Right forelimb (tissue), 1 donor: Measurements from ENCODE around the gene GSG1L.

Source experiments
- DNase-seq: peaks from one replicate; pipeline ENCODE4 v3.0.0-alpha.2; 2018

The GSG1L gene

DNA sequence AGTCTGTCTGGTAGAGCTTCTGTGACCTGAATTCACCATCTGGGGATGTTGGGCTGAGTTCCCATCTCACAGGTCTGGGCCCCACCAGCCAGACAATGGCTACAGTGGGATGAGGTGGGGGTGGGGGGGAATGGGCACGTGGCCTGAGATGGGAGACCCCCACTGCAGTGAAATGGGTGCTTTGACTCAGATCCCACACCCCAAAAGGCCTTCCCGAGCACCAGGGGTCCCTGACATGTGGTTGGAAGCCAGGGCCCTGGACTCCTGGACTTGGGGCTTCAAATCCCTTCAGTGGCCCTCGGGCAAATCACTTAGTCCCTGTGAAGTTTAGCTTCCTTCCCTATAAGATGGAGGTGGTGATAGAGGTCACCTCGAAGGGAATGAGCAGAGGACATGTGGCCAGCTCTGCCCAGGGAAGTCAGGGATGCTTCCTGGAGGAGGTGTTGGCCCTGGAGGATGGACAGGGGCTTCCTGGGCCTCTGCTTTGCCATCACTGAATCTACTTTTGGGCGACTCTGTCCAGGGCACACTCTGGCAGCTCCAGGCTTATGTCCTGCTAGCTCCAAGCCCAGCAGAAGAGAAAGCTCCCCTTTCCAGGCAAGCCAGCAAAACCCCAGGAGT, 295.4 kb downstream of the GSG1L start:
- DNase-seq: no peak

DNA sequence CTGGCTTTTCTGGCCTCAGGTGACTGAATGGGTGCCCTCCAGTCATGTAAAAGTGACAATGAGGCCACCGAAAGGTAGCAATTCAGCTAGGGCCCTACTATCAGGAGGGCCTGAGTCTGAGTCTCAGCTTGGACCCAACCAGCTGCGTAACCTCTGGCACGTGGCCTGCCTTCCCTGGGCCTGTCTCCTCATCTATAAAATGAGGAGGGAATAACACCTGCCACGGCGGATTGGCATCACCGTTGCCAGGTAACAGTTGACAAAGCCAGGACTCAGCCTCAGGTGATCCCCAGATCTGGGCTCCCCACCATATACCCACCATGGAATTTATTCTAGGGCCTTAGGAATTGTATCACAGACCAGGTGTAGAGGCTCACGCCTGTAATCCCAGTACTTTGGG, 296.4 kb downstream of the GSG1L start:
- DNase-seq: no peak

DNA sequence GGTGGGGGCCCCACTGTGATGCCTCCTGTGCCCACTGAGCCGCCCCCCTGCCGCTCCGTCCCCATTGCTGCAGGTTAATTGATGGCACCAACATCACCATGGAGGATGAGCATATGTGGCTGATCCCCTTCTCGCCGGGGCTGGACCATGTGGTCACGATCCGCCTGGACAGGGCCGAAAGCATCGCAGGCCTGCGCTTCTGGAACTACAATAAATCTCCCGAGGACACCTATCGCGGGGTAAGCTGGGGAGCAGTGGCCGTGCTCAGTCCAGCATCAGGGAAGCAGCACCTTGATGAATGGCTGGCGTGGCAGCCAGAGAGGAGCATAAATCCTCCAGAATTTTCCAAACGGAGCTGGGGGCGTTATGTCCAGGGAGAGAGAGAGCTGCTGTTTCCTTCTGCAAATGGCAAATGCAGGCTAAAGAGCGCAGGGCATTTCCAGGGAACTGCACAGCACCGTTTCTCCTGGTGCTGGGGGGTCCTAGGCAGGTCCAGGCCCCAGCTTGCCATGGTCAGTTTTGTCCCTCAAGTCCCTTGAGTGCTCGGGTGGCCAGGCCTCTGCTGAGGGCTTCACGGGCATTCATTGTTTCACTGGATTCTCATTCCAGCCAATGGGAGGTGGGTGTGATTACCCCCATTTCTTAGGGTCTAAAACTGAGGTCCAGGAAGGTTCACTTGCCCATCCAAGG, 297.1 kb downstream of the GSG1L start:
- no peak for DNase-seq

DNA sequence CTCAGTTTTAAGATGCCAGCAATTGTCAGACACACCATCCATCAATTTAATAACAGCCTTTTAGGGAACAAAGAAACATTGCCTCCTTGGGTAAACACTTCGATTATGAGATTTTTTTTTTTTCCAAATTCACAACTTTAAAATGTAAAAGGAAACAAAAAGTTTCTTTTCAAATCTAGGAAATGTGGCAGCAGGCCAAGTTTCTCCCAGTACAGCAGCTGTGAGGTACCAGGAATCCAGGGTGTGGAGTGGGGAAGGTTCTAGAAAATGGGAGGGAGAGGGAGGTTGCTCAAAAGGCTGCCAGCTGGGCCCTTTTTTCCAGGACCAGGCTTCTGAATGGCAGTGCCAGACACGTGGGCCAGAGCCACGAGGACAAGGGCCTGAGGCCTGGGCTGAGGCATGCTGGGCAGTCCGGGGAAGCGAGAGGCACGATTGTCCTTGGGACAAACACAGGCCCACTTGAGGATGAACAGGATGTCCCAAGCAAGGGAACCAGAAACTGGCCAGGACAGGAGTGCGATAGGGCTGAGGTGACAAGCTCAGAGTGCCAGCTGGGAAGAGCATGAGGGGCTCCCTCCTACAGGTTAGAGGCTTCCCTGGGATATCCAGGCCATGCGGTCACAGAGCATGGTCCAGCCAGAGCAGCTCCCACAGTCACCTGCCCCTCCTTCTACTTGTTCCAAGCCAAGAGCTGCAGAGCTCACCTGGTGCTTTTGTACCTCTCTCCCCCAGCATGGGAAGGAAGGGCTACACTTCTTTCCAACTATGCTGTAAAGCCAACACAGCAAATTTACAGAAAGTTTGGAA, 298.4 kb downstream of the GSG1L start:
- DNase-seq: no peak

DNA sequence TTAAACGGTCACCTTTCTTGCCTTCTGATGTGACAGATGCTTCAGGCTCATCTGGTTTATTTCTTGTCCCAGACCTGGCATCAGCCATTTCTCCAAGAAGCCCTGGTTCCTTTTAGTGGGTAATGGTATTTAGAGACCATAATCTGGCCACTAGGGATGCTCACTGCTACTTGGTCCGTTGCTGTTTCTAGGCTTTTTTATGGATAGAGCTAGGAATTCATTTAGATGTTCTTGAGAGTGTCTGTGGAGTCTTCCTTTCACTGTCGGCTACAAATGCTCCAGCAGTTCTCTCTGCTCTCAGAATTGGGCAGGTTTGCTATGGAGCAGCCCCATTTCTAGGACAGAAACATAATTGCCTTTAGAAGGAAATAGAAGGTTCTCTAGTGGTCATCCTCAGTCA, 299.1 kb downstream of the GSG1L start:
- no peak for DNase-seq

DNA sequence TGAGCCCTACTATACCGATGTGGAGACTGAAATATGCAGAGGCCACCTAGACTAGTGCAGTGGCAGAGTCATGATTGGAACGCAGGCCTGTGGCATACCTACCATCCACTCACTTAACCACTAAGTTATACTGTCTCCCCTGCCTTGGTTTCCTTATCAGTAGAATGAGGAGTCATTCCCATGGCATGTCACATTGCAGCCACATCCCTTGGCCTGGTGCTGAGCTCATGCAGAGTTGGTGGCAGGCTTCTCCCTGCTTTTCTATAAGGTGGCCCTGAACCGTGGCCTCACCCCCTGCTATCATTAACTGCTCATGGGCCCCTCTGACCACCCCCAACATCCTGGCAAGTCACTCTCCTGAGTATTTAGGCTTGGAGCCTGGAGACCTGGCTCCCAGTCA, 301.1 kb downstream of the GSG1L start:
- no peak for DNase-seq

DNA sequence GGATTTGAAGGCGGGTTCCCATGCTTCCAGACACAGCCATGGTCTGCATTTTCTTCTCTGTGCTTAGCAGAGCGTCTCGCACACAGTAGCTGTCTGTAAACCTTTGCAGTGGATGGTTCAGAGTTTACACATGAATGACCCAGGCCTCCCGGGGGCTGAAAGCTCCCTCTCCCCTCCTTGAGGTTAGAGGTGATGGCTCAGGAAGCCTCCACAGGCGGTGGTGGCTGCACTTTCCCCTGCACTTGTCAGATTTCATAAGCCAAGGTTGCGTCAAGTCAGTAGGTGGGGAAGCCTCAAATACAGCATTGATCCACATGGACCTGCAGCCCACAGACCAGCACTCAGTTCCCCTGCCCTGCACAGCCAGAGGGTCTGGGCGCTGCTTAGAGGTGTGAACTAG, 301.7 kb downstream of the GSG1L start:
- DNase-seq: no peak

DNA sequence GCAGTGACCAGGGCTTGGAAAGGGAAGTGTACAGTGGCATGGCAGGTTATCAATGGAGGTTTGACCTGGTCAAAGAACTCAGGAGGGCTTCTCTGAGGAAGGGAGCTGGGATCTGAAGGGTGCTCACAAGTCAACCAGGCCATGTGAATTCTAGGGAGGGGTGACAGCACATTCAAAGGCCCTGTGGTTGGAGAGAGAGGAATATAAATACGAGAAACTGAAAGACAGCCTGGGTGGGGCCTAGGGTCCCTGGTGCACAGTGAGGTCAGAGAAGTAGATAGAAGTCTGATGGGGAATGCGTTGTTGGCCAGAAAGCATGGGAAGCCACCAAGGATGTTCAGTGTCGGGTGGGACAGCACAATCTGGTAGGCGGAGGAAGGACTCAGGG, 302.7 kb downstream of the GSG1L start:
- DNase-seq: no peak

DNA sequence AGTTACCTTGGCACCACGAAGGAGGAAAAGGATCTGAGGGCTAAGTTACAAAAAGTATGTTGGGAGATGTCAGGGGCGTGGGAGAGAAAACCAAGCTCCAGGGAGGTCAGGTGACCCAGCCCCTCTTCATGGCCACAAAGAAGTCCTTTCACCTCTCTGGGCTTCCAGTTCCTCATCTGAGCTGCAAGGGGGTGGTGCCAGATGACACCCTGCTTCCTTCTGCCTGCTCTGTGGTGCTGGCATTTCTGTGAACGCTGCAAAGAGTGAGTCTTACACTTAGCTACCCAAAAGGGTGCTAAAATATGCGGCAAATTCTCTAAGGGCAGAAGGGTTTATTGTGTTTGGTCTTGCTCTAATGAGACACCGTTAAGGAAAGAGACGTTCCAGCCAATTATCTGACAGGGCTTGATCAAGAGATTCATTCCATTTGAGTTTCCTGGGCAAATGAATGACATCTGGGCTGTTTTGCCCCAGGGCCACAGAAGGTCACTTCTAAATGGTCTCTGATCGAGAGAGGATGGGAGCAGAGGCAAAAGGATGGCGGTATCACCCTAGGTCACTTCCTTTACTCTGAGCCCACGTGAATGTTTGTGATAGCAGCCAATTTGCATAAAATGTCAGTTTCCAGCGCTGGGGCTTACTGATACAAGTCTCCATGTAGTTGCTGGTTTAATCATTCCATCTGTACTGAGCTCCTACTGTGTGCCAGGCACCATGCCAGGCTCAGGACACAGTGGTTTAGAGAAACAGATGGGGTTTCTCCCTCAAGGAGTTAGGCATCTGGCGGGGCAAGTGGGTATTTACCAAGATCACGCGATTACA, 303.3 kb downstream of the GSG1L start:
- DNase-seq: no peak

DNA sequence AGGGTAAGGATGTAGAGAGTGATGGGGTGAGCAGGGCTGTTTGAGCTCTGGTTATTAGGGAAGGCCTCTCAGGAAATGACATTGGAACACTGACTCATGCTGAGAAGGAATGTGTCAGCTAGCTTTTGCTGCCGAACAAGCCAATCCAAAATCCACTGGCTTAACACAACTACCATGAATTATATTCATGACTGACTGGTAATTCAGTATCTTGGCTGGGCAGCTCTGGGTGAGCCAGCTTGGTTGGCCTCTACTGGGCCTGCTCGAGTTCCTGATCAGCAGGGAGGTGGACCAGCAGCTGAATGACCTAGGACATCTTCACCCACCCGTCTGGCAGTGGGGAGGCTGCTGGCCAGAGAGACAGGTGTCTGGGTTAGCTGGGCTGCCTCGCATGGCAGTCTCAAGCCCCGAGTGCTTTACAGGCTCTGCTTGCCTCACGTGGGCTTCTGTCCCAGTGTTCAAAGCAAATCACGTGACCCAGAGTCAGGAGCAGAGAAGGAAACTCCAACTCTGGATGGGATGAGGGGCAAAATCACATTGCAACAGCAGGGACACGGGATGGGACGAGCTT, 304.1 kb downstream of the GSG1L start:
- DNase-seq: no peak

DNA sequence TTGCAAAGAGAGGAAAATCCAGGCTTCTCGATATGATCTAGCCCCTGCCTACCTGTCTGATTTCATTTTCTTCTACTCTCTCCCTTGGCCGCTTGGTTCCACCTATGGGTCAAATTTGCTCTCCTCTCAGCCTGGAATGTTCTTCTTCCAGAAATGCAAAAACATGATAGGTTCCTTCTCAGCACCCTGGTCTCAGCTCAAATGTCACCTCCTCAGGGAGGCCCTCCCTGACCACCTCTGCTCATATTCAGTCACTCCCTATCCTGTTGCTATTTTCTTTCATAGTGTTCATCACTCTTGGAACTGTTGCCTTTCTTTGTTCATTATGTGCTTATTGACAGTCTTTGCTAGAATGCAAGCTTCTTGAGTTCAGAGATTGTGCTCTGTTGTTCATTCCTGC, 305.0 kb downstream of the GSG1L start:
- no peak for DNase-seq

DNA sequence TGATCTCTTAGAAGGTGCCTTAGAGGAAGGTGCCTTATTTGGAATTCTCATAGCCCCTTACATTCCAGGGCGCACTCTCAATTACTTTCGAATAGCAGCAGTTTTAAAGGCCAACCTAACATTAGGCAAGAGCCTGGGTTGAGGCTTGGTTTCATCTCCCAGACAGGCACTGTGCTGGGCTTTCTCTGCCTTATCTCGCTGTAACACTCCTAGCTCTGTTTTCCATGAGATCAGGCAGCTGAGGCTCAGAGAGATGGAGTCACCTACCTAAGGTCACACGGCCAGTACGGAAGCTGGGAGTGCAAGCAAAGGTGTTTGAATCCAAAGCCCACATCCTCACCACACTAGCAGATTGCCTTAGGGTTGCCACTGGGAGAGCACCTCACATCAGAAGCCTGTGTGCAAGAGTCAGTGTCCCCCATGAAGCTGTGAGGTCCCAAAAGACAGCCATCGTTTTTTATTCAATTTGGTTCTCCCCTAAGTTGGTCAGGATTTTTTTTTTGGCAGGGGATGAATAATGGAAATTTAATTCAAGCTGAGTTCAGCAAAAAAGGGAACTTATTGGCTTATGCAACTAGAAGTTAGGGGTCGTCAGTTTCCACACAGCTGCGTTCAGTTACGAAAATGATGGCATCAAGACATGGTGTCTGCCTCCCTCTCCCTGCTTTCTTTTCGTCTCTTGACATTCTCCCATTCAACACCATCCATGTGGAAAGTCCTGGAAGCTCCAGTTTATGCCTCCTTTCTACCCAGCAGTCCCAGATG, 307.1 kb downstream of the GSG1L start:
- no peak for DNase-seq

DNA sequence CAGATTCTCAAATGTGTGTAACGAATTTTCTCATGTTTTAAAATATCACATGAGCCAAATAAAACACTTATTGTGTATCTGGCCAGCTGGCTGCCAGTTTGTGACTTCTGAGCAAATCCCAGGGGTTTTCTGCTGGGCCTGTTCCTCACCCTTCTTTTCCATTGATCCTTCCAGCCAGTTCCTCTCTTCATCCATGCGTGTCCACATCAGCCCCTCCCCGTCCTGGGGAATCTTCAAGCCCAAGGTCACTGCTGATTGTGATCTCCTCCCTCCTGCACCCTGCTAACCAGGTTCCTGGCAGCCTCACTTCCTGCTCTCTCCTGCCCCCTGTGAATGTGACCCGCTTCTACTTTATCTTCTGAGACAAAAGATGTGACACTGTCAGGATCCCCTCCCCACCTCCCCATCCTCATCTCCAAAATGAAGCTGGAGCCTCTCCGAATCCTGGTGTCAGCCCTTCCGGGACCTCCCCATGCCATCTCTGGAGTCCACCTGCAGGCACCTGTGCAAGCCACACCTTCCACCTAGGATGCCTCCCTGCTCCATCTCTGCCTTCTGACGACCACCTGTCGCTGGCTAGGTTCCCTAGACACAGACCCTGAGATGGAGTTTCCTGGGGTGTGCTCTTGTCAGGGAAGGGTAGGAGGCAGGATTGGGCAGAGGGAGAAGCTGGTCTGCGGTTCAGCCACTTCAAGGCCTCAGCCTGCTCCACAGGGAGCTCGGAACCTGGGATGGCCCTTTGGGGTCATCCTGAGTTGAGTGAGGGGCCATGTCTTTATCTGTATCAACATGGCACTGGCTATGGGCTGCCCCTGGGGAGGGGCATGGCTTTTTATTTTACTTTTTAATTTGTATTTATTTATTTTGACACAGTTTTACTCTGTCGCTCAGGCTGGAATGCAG, 308.5 kb downstream of the GSG1L start:
- no peak for DNase-seq

DNA sequence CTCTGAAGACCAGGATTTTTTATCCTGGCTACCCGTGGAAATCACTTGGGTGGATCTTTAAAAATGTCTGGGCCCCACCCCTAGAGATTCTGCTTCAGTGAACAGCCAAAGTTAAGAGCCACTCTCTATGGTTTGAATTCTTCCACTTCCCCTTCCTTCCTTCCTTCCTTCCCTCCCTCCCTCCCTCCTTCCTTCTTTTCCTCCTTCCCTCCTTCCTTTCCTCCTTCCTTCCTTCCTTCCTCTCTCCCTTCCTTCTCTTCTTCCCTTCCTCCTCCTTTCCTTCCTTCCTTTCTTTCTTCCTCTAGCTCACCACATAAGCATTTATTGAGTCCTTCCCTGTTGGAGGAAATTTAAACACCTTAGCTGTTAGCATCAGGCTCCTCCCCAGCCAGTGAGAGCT, 310.0 kb downstream of the GSG1L start:
- DNase-seq: no peak

DNA sequence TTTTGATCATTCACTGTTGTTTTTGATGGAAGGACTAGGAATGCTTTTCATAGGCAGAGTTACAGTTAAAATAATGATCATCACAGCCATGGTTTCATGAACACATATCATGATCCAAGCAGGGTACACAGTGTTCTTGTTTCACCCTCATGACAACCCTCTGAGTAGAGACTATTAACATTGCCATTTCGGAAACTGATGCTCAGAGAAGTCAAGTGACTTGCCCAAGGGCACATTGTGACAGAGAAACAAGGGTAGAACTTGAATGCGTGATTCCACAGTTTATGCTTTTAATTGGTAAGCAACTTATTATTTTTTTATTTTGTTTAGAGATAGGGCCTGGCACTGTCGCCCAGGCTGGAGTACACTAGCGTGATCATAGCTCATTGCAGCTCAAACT, 311.3 kb downstream of the GSG1L start:
- no peak for DNase-seq

DNA sequence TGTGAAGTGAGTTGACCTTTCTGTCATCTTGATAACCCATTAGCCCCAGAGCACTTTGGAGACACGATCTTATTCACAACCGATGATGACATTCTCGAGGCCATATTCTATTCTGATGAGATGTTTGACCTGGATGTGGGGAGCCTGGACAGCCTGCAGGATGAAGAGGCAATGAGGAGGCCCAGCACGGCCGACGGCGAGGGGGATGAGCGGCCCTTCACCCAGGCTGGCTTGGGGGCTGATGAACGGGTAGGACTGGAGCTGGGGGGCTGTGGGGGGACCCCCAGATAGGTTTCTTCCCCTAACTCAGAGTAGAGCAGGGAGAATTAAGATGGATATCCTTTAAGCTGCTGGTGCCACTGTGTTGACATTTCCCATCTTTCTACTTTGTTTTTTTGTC, 311.8 kb downstream of the GSG1L start:
- no peak for DNase-seq

DNA sequence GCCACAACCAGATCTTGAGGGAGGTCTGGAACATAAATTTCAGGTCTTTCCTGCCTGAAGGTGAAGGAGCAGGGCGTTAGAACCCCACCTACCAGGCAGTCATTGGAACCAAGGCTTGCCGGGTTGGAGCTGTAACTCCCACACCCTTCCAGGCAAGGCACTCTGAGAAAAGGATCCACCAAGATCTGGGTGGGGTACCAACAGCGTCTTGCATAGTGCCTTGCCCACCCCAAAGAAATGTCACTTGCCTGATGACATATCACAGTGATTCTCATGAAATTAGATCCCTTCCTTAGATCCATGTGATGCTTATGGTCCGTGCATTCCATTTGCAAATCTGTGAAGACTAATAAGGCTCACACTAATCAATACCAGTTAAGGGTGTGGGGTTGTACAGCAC, 312.3 kb downstream of the GSG1L start:
- DNase-seq: no peak

DNA sequence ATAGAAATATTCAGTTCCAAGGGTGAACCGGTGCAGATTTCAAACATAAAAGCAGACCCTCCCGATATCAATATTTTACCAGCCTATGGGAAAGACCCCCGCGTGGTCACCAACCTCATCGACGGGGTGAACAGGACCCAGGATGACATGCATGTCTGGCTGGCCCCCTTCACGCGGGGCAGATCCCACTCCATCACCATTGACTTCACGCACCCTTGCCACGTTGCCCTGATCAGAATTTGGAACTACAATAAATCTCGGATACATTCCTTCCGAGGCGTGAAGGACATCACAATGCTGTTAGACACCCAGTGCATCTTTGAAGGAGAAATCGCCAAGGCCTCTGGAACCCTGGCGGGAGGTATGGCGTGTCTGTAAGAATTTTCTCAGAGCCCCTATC, 313.6 kb downstream of the GSG1L start:
- DNase-seq: no peak

DNA sequence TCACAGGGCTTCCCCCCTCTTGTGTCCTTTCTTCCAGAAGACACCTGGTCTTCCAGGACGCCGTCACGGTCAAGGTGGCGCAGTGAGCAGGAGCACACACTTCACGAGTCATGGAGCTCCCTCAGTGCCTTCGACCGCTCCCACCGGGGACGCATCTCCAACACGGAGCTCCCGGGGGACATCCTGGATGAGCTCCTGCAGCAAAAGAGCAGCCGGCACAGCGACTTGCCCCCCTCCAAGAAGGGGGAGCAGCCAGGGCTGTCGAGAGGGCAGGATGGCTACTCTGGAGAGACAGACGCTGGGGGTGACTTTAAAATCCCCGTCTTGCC, 314.0 kb downstream of the GSG1L start:
- no peak for DNase-seq

DNA sequence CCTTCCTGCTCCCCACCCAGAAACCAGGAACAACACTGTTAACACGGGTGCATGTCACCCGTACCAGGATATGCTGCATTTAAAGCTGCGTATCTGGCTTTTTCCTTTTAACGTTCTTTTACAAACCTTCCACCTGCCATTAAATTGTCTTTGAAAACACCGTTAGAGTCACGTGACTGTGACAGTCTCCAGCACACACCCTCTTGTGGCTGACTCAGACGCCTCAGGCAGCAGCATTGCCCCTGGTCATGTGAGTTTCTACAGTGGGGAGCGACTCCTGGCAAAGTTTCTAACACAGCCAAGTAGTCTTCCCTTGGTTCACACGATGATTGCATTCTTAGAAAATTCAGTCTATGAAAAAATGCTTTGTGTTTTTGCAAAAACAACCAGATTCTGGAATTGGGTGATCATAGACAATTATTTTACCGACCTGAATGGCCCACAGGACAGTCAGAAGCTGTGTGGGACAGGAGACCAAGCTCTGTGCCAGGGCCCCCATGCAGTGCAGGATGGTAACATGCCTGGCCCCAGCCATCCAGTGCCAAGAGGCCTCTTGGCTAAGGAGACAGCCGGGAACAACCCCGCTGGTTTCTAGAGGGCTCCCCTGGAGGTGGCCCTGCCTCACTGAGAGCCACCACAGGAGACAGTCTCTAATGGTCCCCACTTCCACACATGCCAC, 314.5 kb downstream of the GSG1L start:
- no peak for DNase-seq

DNA sequence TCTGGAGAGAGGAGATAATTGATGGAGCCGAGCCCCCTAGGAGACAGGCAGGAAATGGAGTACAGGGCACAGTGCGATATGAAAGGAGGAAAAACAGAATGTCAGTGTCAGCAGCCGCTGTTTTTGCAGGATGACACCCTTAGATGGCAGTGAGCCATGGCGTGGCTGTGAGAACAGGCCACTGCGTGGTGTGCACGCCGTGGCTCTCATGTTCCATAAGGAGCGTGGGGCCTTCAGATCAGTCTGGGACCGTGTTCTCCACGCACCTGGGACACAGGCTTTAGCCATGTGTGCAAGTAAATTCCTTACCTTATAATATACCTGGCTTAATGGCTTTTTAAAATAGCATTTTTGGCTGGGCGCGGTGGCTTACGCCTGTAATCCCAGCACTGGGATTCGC, 315.6 kb downstream of the GSG1L start:
- DNase-seq: no peak
